ENCODE data around the gene PIEZO1. TPM values are rescaled to one million over a fixed set of nuclear protein-coding genes. Genes with fewer than 3 reads are reported as not detected.
"Not testable (repeated sequence)": the region's sequence is repeated elsewhere in the genome, so short reads cannot be mapped to it uniquely, and the experiment has no call there.

The PIEZO1 gene
- total RNA-seq, 1 donor from 2014 or later = 92.7 TPM

GRCh38 chr16:88781140-88782077 is 3.6 kb downstream of the PIEZO1 start:
- DNase-seq = no peak

GRCh38 chr16:88780142-88781062 is 4.6 kb downstream of the PIEZO1 start:
- no peak for DNase-seq

- peak; percentile 50 for DNase-seq
These were observed 5.4 kb downstream of the PIEZO1 start for GRCh38 chr16:88779406-88780141.

- no peak for DNase-seq
These were observed 6.4 kb downstream of the PIEZO1 start for GRCh38 chr16:88778541-88779065.

GRCh38 chr16:88778271-88778525 is 6.8 kb downstream of the PIEZO1 start:
- no peak for DNase-seq

- no peak for DNase-seq
These were observed 7.3 kb downstream of the PIEZO1 start for GRCh38 chr16:88777471-88778270.

- DNase-seq = no peak
These were observed 9.2 kb downstream of the PIEZO1 start for GRCh38 chr16:88775825-88776224.

GRCh38 chr16:88774544-88775393 is 10.3 kb downstream of the PIEZO1 start:
- DNase-seq = no peak

GRCh38 chr16:88773812-88774291 is 11.2 kb downstream of the PIEZO1 start:
- peak; percentile 69 for DNase-seq

- DNase-seq = peak; percentile 80
These were observed 11.9 kb downstream of the PIEZO1 start for GRCh38 chr16:88772871-88773811.

- not testable (repeated sequence) for DNase-seq
These were observed 13.2 kb downstream of the PIEZO1 start for GRCh38 chr16:88771781-88772180.

- no peak for DNase-seq
These were observed 13.7 kb downstream of the PIEZO1 start for GRCh38 chr16:88771294-88771772.

- DNase-seq = peak; percentile 93
These were observed 14.3 kb downstream of the PIEZO1 start for GRCh38 chr16:88770461-88771293.

- peak; percentile 70 for DNase-seq
These were observed 15.2 kb downstream of the PIEZO1 start for GRCh38 chr16:88769617-88770460.

- peak; percentile 90 for DNase-seq
These were observed 16.8 kb downstream of the PIEZO1 start for GRCh38 chr16:88768071-88768783.

- DNase-seq = no peak
These were observed 17.4 kb downstream of the PIEZO1 start for GRCh38 chr16:88767546-88768070.
